Keratinocyte (primary cell): ENCODE results near the gene DNM1L. TPM values are rescaled to one million over a fixed set of nuclear protein-coding genes. Genes with fewer than 3 reads are reported as not detected.

ENCODE experiments used
- DNase-seq: peaks from one replicate; pipeline ENCODE4 v3.0.0-alpha.2; 2011; ENCODE audit warnings: low read depth, missing footprints, low spot score
- FAIRE-seq: peaks from 2 replicates; lab custom pipeline; 2011; peaks lifted over from hg19 to GRCh38; lab: Jason Lieb, UNC
- H2AFZ ChIP-seq: 2 replicates; pipeline ENCODE4 v1.6.0; 2012; ENCODE audit warnings: low read length, control low read depth, inconsistent platforms; ENCODE audit not compliant: control insufficient read depth
- H3K27ac ChIP-seq: 2 replicates; pipeline ENCODE4 v1.5.1; 2011; ENCODE audit warnings: low read length; ENCODE audit not compliant: control insufficient read depth, insufficient read depth
- H3K27me3 ChIP-seq: 3 replicates; pipeline ENCODE4 v1.6.0; 2011; ENCODE audit warnings: low read length; ENCODE audit not compliant: control insufficient read depth, insufficient read depth; ENCODE audit errors: extremely low read depth
- H3K36me3 ChIP-seq, 2 experiments: 2 replicates in 1 of 2; 3 replicates in 1 of 2; pipeline ENCODE4 v1.5.1; 2011; ENCODE audit warnings: low read length in 2 of 2, mild to moderate bottlenecking in 1 of 2; ENCODE audit not compliant: control insufficient read depth in 2 of 2, insufficient read depth in 2 of 2; ENCODE audit errors: extremely low read depth in 1 of 2
- H3K4me1 ChIP-seq: 3 replicates; pipeline ENCODE4 v1.5.1; 2011; ENCODE audit warnings: low read length; ENCODE audit not compliant: control insufficient read depth, insufficient read depth; ENCODE audit errors: extremely low read depth
- H3K4me2 ChIP-seq: 3 replicates; pipeline ENCODE4 v1.6.0; 2011; ENCODE audit warnings: low read depth, low read length; ENCODE audit not compliant: control insufficient read depth, insufficient read depth; ENCODE audit errors: extremely low read depth
- H3K4me3 ChIP-seq, 3 experiments: fragments of 200-600 bp in 1 of 3; sonication (generic) in 1 of 3; 2 replicates in 2 of 3; 3 replicates in 1 of 3; pipeline ENCODE4 v1.5.1; 2011 to 2016; ENCODE audit warnings: low read length in 3 of 3, mild to moderate bottlenecking in 3 of 3, control low read depth in 2 of 3, inconsistent platforms in 1 of 3, low read depth in 1 of 3, mixed read lengths in 1 of 3, mixed run types in 1 of 3, moderate library complexity in 1 of 3; ENCODE audit not compliant: control insufficient read depth in 2 of 3, insufficient read depth in 2 of 3; ENCODE audit errors: extremely low read depth in 1 of 3
- H3K79me2 ChIP-seq: 2 replicates; pipeline ENCODE4 v1.6.0; 2012; ENCODE audit warnings: low read length; ENCODE audit not compliant: control insufficient read depth, insufficient read depth
- H3K9ac ChIP-seq: 3 replicates; pipeline ENCODE4 v1.6.0; 2011; ENCODE audit warnings: low read length; ENCODE audit not compliant: control insufficient read depth, insufficient read depth; ENCODE audit errors: extremely low read depth
- H3K9me1 ChIP-seq: 3 replicates; pipeline ENCODE4 v1.6.0; 2011; ENCODE audit warnings: low read length; ENCODE audit not compliant: control insufficient read depth, insufficient read depth; ENCODE audit errors: extremely low read depth
- H3K9me3 ChIP-seq: 2 replicates; pipeline ENCODE4 v1.5.1; 2012; ENCODE audit warnings: low read depth, low read length; ENCODE audit not compliant: control insufficient read depth
- H4K20me1 ChIP-seq: 3 replicates; pipeline ENCODE4 v1.6.0; 2011; ENCODE audit warnings: low read length; ENCODE audit not compliant: control insufficient read depth, insufficient read depth; ENCODE audit errors: extremely low read depth
- CTCF ChIP-seq, 3 experiments: IDR thresholded peaks in 1 of 3; conservative IDR thresholded peaks in 1 of 3; optimal IDR thresholded peaks in 1 of 3; 2 replicates in 2 of 3; 3 replicates in 1 of 3; pipeline versions ENCODE3 to v1.5.1; 2011; ENCODE audit warnings: low read length in 3 of 3, mild to moderate bottlenecking in 3 of 3, moderate library complexity in 2 of 3, control low read depth in 1 of 3, inconsistent platforms in 1 of 3; ENCODE audit not compliant: insufficient read depth in 2 of 3; ENCODE audit errors: extremely low read depth in 1 of 3
- EZH2 ChIP-seq: IDR thresholded peaks from one replicate; pipeline ENCODE4 v1.6.1; 2012; ENCODE audit warnings: inconsistent platforms, mild to moderate bottlenecking, low read length, moderate library complexity
- dilution Hi-C: fragments of 300-500 bp; cut with MboI; formaldehyde crosslinking; loops from one replicate; pipeline ENCODE4 v1.7.0; 2020; ENCODE audit warnings: low sequenced_read_pairs; ENCODE audit not compliant: extremely low pct_ligation_motif_present
- polyA plus RNA-seq, 5 experiments: library from polyadenylated mRNA; depleted of rRNA in 3 of 5; stranded (reverse) in 3 of 5; stranded (forward) in 1 of 5; unstranded in 1 of 5; fragments of >200 nt; gene quantifications; 1 replicate in 1 of 5; 2 replicates in 3 of 5; 3 replicates in 1 of 5; pipeline versions ENCODE4 v1.2.1 to v1.2.3, GENCODE V29; 2011 to 2012; ENCODE audit warnings: missing spikeins in 2 of 5, low read depth in 1 of 5, low replicate concordance in 1 of 5

Gene DNM1L
- polyA plus RNA-seq, 1 donor (not counting 4 experiments of a cell fraction or from before 2014, with no cell fraction given): 115 TPM

GRCh38 chr12:32680787-32681186 is 1.7 kb downstream of the DNM1L start:
- H3K27me3 ChIP-seq: no peaks in the 10 kb centered on the region
- TF ChIP-seq CTCF (optimal IDR thresholded peaks at IDR 0.05 in 1 of 3, IDR thresholded peaks at IDR 0.05 in 1 of 3, conservative IDR thresholded peaks at IDR 0.05 in 1 of 3; ENCODE audit: extremely low read depth in 1 of 3, insufficient read depth in 2 of 3, low read length in 3 of 3) (no peak), EZH2 (no peak)
- no peaks in the 10 kb centered on the region for H3K9me3 ChIP-seq
- H3K79me2 ChIP-seq: peaks cover 62% of the 10 kb centered on the region
- peak overlapping the region; percentile 86 for H3K4me2 ChIP-seq
- H2AFZ ChIP-seq: no peak overlapping the region
- H3K36me3 ChIP-seq: peaks cover 0 to 6% of the 10 kb centered on the region in 2 experiments
- no peaks in the 10 kb centered on the region for H4K20me1 ChIP-seq
- peak overlapping the region; percentile 89 for H3K9ac ChIP-seq
- peaks cover 3% of the 10 kb centered on the region for H3K9me1 ChIP-seq
- peak overlapping the region; percentile 73 to 96 (median 89) for H3K4me3 ChIP-seq
- peaks cover 13% of the 10 kb centered on the region for H3K4me1 ChIP-seq
- H3K27ac ChIP-seq: peak overlapping the region; percentile 80
- FAIRE-seq (no peak), DNase-seq (no peak)
- dilution Hi-C loops: no loop called here

- no peak for FAIRE-seq
- H3K79me2 ChIP-seq: peaks cover 67% of the 10 kb centered on the region
- H3K27ac ChIP-seq: no peak overlapping the region
- no peaks in the 10 kb centered on the region for H3K9me3 ChIP-seq
- dilution Hi-C loops: no loop called here
- peak overlapping the region; percentile 73 to 96 (median 89) for H3K4me3 ChIP-seq
- H3K9me1 ChIP-seq: peaks cover 3% of the 10 kb centered on the region
- H3K27me3 ChIP-seq: no peaks in the 10 kb centered on the region
- TF ChIP-seq CTCF (optimal IDR thresholded peaks at IDR 0.05 in 1 of 3, IDR thresholded peaks at IDR 0.05 in 1 of 3, conservative IDR thresholded peaks at IDR 0.05 in 1 of 3; ENCODE audit: extremely low read depth in 1 of 3, insufficient read depth in 2 of 3, low read length in 3 of 3) (no peak), EZH2 (no peak)
- no peak overlapping the region for H2AFZ ChIP-seq
- H3K4me2 ChIP-seq: peak overlapping the region; percentile 86
- H3K9ac ChIP-seq: peak overlapping the region; percentile 89
- H3K36me3 ChIP-seq: peaks cover 0 to 7% of the 10 kb centered on the region in 2 experiments
- no peaks in the 10 kb centered on the region for H4K20me1 ChIP-seq
- DNase-seq: no peak
- H3K4me1 ChIP-seq: peaks cover 13% of the 10 kb centered on the region
Measured at GRCh38 chr12:32681272-32681671, 2.2 kb downstream of the DNM1L start.
